T-helper 2 cell treated with Interferon-gamma antibody and Interleukin-4, amounts not matched to agents 5 μg/mL and 100 μg/mL, for 36 hours (primary cell): ENCODE results near the gene ETAA1.

Experiments used
- DNase-seq: peaks from one replicate; pipeline ENCODE4 v3.0.0; 2021; ENCODE audit warnings: low spot score
- H3K27ac Mint-ChIP-seq: one replicate; pipeline ENCODE4 v1.8.0; 2021; ENCODE audit warnings: mild to moderate bottlenecking, mixed read lengths
- H3K27me3 Mint-ChIP-seq: one replicate; pipeline ENCODE4 v1.8.0; 2021; ENCODE audit warnings: low read depth, mixed read lengths
- H3K36me3 Mint-ChIP-seq: one replicate; pipeline ENCODE4 v1.8.0; 2021; ENCODE audit warnings: low read depth, mixed read lengths
- H3K4me1 Mint-ChIP-seq: one replicate; pipeline ENCODE4 v1.8.0; 2021; ENCODE audit warnings: low read depth, mixed read lengths
- H3K4me3 Mint-ChIP-seq: one replicate; pipeline ENCODE4 v1.8.0; 2022; ENCODE audit warnings: mild to moderate bottlenecking, moderate library complexity, mixed read lengths
- H3K9me3 Mint-ChIP-seq: one replicate; pipeline ENCODE4 v1.8.0; 2021; ENCODE audit warnings: mixed read lengths

ETAA1 gene

DNA sequence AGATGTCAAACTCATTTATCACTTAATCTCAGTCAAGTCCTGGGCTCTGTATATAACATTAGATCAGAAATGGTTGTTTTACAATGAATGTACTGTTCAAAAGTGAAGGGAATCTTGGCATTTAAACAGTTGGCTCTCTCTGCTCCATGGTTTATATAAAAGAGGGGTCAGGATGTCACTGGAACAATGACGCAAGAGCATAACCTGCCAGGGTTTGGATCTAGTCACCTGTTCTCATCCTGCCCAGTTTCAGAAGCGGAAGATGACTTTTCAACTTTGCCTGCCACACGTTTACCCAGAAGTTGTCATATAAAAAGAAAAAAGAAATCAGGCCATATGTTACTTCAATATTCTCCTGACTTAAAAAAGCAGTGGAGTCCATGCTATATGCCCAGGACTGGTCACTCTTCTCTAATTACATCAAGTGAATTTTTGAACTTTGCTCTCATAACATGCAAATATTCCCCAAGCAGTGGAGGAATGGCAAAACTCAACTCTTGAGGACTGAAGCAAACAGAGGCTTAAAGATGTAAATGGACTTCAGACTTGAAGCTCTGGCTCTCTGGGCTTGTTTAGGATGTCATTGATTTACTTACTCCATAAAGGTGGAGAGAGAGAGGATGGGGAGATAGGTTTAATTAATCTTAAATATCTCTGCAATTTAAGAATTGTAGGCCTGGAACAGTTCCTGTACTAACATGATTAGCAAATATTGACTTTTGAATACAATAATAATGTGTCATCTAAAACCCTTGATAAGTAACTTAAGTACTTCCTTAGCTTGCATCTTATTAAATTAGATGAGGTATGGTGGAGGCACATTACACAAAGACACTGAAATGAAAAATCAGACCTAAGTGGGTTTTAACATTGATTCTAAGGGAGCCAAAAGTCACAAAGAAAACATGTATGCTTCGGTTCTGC, 58.3 kb downstream of the ETAA1 start:
- DNase-seq = no peak
- no peak overlapping the region for H3K27ac Mint-ChIP-seq
- no peak overlapping the region for H3K4me3 Mint-ChIP-seq
- H3K36me3 Mint-ChIP-seq = no peaks in the 10 kb centered on the region
- no peaks in the 10 kb centered on the region for H3K27me3 Mint-ChIP-seq
- no peaks in the 10 kb centered on the region for H3K9me3 Mint-ChIP-seq
- H3K4me1 Mint-ChIP-seq = no peaks in the 10 kb centered on the region

DNA sequence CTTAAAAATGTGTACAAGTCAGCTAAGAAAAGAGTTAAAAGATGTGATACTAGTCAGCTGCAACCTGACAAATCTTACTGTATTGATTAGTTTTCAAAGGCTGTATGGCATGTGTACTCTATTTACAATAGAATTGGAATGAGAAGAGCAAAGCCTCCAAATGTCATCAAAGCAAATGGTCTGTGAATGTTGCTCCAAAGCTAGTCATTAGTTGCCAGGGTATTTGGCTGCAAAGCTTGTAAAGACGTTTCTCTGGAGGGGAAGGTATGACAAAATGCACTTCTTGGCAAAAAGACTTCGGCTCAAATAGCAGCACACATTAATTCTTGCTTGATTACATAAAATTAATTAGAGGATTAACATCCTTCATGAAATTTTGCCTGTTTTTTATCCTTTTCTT, 59.3 kb downstream of the ETAA1 start:
- Mint-ChIP-seq H3K4me1 (no peaks in the 10 kb centered on the region), H3K27me3 (no peaks in the 10 kb centered on the region), H3K4me3 (no peak overlapping the region), H3K36me3 (no peaks in the 10 kb centered on the region), H3K9me3 (no peaks in the 10 kb centered on the region), H3K27ac (no peak overlapping the region)
- DNase-seq = no peak

DNA sequence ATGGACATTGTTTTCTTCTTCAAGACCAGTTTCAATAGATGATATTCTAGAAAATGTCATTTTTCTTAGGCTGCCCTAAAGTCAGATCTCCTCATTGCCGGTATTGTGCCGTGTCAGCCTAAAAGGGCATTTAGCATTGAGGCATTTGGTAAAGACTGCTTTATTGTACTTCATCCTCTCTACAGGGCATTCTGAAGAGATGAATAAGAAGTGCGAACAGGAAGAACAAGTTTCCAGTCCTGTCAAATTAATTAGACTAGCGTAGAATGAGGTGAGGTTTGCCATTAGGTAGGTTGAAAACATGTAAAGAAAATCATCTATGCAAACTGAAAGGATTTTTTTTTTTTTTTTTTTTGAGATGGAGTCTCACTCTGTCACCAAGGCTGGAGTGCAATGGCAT, 60.6 kb downstream of the ETAA1 start:
- no peaks in the 10 kb centered on the region for H3K36me3 Mint-ChIP-seq
- DNase-seq = no peak
- no peaks in the 10 kb centered on the region for H3K9me3 Mint-ChIP-seq
- no peak overlapping the region for H3K27ac Mint-ChIP-seq
- no peaks in the 10 kb centered on the region for H3K4me1 Mint-ChIP-seq
- H3K27me3 Mint-ChIP-seq = no peaks in the 10 kb centered on the region
- H3K4me3 Mint-ChIP-seq = no peak overlapping the region

DNA sequence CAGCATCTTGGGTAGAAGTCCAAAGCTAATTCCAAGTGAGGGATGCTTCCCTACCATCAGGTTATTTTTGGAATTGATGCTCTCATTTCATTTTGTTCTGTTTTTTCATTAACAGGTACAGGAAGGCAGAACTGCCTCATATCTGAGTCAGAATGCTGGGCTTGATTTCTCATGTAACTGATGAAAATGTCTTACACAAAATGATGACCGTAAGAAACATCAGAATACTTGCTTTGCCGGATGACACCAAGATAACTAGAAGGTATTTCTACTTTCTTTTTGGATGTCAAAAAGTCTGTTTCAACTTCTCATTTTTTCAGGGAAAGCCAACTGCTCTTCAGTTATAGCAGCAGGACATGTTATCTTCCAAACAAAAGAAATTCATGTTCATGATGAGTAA, 62.6 kb downstream of the ETAA1 start:
- Mint-ChIP-seq H3K36me3 (no peaks in the 10 kb centered on the region), H3K27ac (no peak overlapping the region), H3K9me3 (no peaks in the 10 kb centered on the region), H3K4me1 (no peaks in the 10 kb centered on the region), H3K27me3 (no peaks in the 10 kb centered on the region), H3K4me3 (no peak overlapping the region)
- no peak for DNase-seq
